C1 segment of cervical spinal cord (tissue), 14 donors: ENCODE measurements around the gene PDXP.

Experiments used
- DNase-seq, 14 donors: peaks; one replicate each; lab custom pipeline; 2025; lab: John Stamatoyannopoulos, UW

PDXP gene

GRCh38 chr22:37627545-37627944 lies 31.0 kb upstream of the PDXP start:
- no peak for DNase-seq

DNA sequence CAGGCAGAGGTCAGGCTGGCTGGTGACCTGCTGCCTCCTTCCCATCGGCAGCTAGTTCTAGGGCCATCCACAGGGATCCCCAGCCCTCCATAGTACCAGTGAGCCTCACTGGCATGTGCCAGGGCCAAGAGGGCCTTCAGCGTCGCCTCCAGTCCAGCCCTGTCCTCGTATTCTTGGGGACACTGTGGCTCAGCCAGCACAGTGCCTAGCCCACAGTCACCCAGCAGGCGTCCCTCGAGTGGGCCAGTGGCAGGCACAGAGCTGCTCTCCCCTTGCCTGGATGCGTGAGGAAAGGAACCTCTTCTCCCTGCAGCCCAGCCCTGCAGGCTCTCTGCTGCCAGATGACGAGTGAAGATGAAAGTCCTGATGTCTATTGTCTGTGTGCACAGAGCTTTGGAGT lies 29.7 kb upstream of the PDXP start:
- no peak for DNase-seq

GRCh38 chr22:37629928-37630327 lies 28.6 kb upstream of the PDXP start:
- DNase-seq = no peak

DNA sequence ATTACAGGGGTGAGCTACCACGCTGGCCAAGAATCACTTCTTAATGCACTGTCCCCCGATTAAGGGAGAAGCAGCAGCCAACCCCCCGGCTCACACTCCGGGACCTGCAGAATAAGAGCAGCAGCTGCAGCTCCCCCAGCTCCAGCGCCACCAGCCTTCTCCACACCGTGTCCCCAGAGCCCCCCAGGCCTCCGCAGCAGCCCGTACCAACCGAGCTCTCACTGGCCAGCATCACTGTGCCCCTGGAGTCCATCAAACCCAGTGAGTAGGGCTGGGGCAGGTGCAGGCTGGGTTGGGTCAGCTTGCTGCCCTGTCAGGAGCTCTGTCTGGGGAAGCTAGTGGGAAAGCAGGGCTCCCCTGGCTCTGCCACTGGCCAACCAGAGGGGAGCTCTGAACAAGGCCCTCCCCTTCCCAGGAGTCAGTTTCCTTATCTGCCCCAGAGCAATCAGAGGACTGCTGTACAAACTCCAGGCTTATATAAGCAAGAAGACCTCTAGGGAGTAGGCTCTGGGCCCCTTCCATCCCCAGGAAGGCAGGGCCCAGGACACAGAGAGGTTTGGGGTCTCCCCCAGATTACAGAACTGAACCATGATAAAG lies 27.6 kb upstream of the PDXP start:
- no peak for DNase-seq

DNA sequence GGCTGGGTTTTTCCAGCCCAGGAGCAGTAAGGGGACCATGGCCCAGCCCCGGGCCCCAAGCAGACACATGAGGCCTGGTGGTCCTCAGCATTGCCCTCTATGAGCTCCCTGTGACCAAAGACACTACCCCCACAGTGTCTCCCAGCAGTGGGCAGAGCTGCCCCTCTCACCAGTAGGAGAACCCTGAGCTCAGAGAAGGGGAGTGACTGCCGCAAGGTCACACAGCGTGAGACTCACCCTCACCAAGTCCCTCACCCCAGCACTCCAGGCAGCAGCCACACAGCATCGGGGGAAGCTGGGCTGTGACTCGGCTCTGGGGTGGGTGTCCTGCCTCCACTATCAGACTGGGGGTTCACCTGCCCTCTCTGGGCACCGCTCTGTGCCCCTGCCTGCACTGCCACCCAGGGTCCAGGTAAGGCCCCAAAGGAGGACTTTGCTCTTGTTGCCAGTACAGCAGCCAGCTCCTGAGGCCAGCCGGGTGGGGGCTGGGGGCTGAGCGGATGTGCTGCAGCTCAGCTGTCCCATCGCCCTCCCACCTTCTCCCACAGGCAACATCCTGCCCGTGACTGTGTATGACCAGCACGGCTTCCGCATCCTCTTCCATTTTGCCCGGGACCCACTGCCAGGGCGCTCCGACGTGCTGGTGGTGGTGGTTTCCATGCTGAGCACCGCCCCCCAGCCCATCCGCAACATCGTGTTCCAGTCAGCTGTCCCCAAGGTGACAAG lies 26.9 kb upstream of the PDXP start:
- no peak for DNase-seq

GRCh38 chr22:37632174-37633088 lies 26.1 kb upstream of the PDXP start:
- DNase-seq = peak in 1 of 14 donors; percentile 82

DNA sequence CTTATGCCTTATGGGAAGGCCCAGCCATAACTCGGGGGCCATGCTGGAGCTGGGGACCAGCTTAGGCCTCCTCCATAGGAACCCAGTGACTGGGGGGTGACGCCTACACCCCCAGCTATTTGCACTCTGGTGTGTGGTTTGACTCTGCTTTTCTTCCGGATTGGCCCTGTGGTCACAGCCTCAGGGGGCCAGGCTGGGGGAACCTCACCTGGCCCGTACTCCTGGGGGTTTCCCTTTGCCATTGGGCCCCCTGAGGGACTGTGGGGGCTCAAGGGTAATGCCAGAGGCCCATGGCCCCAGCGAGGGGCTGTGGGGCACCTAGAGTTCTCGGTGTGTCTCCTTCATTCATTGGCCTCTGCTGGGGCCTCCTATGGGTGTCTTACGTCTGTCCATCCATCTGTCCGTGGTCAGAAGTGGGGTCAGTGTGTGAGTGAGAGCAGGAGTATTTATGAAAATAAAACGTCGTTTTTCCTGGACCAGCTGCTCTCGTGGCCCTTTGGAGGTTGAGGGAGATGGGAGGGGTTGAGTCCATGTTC lies 25.4 kb upstream of the PDXP start:
- no peak for DNase-seq

- DNase-seq = peak in 13 of 14 donors; percentile 31 to 86 (median 72)
Measured at GRCh38 chr22:37633625-37634416, 24.7 kb upstream of the PDXP start.

GRCh38 chr22:37634417-37634924 lies 24.1 kb upstream of the PDXP start:
- no peak for DNase-seq

- DNase-seq = no peak
Measured at GRCh38 chr22:37635157-37635556, 23.4 kb upstream of the PDXP start.

- DNase-seq = peak in 3 of 14 donors; percentile 12 to 25 (median 17)
Measured at GRCh38 chr22:37636186-37636948, 22.2 kb upstream of the PDXP start.

GRCh38 chr22:37636949-37637273 lies 21.6 kb upstream of the PDXP start:
- DNase-seq = no peak

DNA sequence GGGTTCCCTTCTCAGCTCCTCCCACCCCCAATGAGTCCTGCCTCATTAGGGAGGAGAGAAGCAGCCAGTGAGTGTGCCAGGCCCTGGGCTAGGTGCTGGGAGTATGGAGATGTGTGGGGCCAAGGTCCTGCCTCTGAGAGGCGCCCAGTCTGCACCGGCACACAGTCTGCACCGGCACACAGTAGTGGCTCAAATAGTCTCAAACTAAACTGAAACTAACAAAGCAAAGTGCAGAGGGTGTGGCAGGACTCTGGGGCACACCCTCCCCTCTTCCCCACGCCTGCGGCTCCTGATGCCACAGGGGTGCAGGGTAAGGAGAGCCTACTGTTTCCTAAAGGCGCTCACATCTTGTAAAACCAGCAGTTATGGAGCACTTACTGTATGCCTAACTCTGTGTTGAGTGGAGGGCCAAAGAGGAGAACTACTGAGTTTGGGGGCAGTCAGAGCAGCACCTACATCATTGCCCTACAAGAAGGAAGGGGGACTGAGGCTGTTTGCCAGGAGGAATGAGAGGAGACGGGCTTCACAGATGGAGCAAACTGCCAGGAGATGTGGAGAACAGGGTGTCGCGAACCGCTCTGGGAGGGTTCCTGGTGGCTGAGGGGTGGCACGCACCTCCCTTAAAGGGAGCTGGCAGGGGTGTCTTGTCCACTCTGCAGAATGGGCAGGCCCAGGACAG lies 20.0 kb upstream of the PDXP start:
- DNase-seq = no peak

- DNase-seq = peak in 1 of 14 donors; percentile 43
Measured at GRCh38 chr22:37639070-37639760, 19.3 kb upstream of the PDXP start, which contains the start of gene SH3BP1. Gene SH3BP1 (plus strand): TSS chr22:37639669. CDS start chr22:37639788, 119 bp downstream.

DNA sequence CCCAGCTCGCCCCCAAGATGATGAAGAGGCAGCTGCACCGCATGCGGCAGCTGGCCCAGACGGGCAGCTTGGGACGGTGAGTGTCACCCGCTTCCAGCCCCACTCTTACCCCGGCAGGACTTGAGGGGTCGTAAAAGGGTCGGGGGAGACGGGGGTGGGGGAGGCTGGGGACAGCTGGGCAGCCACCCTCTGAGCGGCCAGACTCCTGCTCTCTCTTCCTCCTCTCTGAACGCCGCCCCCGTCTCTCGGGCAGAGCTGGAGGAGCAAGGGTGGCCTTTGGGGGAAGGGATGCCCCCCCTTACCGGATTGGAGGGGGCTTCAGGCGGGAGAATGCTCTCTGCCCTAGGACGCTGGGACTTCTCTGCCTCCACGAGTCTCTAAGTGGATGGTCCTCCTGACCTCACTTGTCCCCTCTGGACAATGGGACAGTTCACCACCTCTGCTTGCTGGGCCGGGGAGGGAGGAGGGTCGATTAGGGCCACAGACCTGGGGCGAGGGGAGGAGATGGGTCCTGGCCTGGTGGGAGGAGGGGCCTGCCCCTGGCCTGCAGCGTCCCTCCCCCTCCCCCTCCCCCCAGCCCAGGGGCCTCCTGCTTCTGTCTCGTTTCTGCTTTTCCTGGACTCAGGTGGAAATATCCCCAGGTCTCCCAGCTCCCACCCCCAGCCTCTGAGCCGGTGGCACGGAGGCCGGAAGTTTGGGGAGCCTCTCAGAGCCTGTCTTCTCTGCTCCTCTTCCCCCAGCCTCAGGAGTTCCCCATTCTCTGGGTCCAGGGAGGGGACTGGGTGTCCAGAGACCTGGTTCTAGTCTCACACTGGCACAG lies 18.5 kb upstream of the PDXP start:
- peak in 2 of 14 donors; percentile 22 to 27 for DNase-seq

DNA sequence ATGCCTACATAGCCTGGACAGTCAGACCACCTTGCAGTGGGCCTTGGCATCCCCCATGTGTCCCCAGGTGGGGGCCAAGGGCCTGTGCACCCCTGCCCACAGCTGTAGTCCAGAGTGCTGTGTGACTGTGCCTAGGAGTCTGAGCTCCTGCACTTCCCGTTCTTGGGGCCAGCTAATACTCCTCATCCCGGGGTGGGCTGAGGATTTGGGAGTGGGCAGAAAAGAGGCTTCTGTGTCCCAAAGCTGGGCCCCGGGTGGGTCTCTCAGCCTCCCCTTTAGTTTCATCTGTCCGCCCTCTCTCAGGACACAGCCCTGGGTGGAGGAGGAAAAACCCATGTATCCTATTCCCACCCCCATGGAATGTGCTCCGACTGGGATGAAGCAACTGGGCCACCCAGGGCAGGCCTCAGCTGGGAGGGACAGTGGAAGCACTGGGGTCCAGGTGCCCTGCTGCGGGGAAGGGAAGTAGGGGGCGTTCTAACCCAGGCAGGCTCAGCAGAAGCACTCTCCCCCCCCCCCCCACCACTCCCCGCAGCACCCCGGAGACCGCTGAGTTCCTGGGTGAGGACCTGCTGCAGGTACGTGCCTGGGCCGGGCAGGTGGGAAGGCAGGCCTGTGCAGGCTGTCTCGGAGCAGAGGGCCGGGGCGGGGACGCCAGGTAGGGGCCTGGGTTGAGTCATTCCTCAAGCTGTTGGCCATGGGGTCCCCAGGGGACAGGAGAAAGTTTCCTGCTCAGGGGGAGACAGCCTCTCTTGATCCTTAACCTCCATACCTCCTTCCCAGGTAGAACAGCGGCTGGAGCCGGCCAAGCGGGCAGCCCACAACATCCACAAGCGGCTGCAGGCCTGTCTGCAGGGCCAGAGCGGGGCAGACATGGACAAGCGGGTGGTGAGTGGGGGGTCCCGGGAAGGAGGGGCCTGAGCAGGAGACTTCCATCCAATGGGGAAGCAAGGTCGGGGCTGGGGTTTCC lies 17.6 kb upstream of the PDXP start:
- DNase-seq = peak in 1 of 14 donors; percentile 5

- DNase-seq = no peak
Measured at GRCh38 chr22:37641561-37641949, 17.0 kb upstream of the PDXP start.
